Measurements from ENCODE around the gene LBX2.
"Not testable (repeated sequence)": the region's sequence is repeated elsewhere in the genome, so short reads cannot be mapped to it uniquely, and the experiment has no call there.

LBX2 gene

GRCh38 chr2:74482801-74483674 lies 16.4 kb downstream of the LBX2 start, which contains the start of the genes CCDC142 and TTC31:
CCDC142 (minus strand) TSS chr2:74482998; CDS start chr2:74482837, 161 bp downstream.
TTC31 (plus strand) TSS chr2:74483081; CDS start chr2:74483096, 15 bp downstream.
- DNase-seq (ENCODE audit: low spot score): peak; percentile 95

- peak; percentile 38 for DNase-seq (ENCODE audit: low spot score)
Measured at GRCh38 chr2:74481961-74482800, 17.2 kb downstream of the LBX2 start.

GRCh38 chr2:74481431-74481830 lies 18.0 kb downstream of the LBX2 start:
- DNase-seq (ENCODE audit: low spot score): no peak

GRCh38 chr2:74474899-74475298 lies 24.5 kb downstream of the LBX2 start:
- DNase-seq (ENCODE audit: low spot score): no peak

- DNase-seq (ENCODE audit: low spot score): no peak
Measured at GRCh38 chr2:74474481-74474880, 24.9 kb downstream of the LBX2 start.

- no peak for DNase-seq (ENCODE audit: low spot score)
Measured at GRCh38 chr2:74472945-74473258, 26.5 kb downstream of the LBX2 start.

GRCh38 chr2:74472086-74472944 lies 27.1 kb downstream of the LBX2 start, which contains the start of gene MRPL53:
MRPL53 (minus strand) TSS chr2:74472680; CDS start chr2:74472660, 20 bp downstream.
- DNase-seq (ENCODE audit: low spot score): peak; percentile 93

GRCh38 chr2:74471332-74472065 lies 27.9 kb downstream of the LBX2 start:
- DNase-seq (ENCODE audit: low spot score): peak; percentile 28

- DNase-seq (ENCODE audit: low spot score): not testable (repeated sequence)
Measured at GRCh38 chr2:74470742-74471141, 28.7 kb downstream of the LBX2 start.

GRCh38 chr2:74464406-74464805 lies 35.0 kb downstream of the LBX2 start:
- DNase-seq (ENCODE audit: low spot score): peak; percentile 13

GRCh38 chr2:74462786-74463105 lies 36.7 kb downstream of the LBX2 start:
- DNase-seq (ENCODE audit: low spot score): no peak

- no peak for DNase-seq (ENCODE audit: low spot score)
Measured at GRCh38 chr2:74462054-74462785, 37.2 kb downstream of the LBX2 start.

- DNase-seq (ENCODE audit: low spot score): no peak
Measured at GRCh38 chr2:74461187-74462053, 38.0 kb downstream of the LBX2 start.

GRCh38 chr2:74460187-74460586 lies 39.2 kb downstream of the LBX2 start:
- DNase-seq (ENCODE audit: low spot score): not testable (repeated sequence)

GRCh38 chr2:74459503-74460118 lies 39.8 kb downstream of the LBX2 start:
- not testable (repeated sequence) for DNase-seq (ENCODE audit: low spot score)

GRCh38 chr2:74458938-74459363 lies 40.5 kb downstream of the LBX2 start:
- DNase-seq (ENCODE audit: low spot score): peak; percentile 28

GRCh38 chr2:74458132-74458937 lies 41.1 kb downstream of the LBX2 start, which contains the start of gene WBP1:
WBP1 (plus strand) TSS chr2:74458438; CDS start chr2:74458603, 165 bp downstream.
- DNase-seq (ENCODE audit: low spot score): peak; percentile 100

GRCh38 chr2:74457549-74458131 lies 41.8 kb downstream of the LBX2 start:
- DNase-seq (ENCODE audit: low spot score): peak; percentile 64
